DOHH2 (cell line): Measurements from ENCODE around the gene RALGDS.

Source experiments
- H3F3A ChIP-seq: fragments of 200-600 bp; sonication (generic), shearing (Covaris generic); 2 replicates; pipeline ENCODE4 v1.6.0; 2016; ENCODE audit warnings: antibody characterized with exemption, mild to moderate bottlenecking; ENCODE audit not compliant: control insufficient read depth, insufficient read depth
- H3K27ac ChIP-seq: fragments of 200-600 bp; sonication (generic); 2 replicates; pipeline ENCODE4 v1.5.1; 2014; ENCODE audit warnings: low read depth, mild to moderate bottlenecking, low read length, moderate library complexity
- H3K27me3 ChIP-seq: fragments of 200-600 bp; sonication (generic); 2 replicates; pipeline ENCODE4 v1.6.1; 2014; ENCODE audit warnings: mild to moderate bottlenecking, low read length, mixed read lengths; ENCODE audit not compliant: control insufficient read depth
- H3K36me3 ChIP-seq: fragments of 200-600 bp; sonication (generic); 2 replicates; pipeline ENCODE4 v1.6.1; 2014; ENCODE audit warnings: mild to moderate bottlenecking, low read length, moderate library complexity, mixed read lengths; ENCODE audit not compliant: control insufficient read depth
- H3K4me1 ChIP-seq: fragments of 200-600 bp; sonication (generic); 2 replicates; pipeline ENCODE4 v1.6.1; 2014; ENCODE audit warnings: mild to moderate bottlenecking, low read length, mixed read lengths; ENCODE audit not compliant: control insufficient read depth
- H3K4me2 ChIP-seq: fragments of 200-600 bp; sonication (generic); 2 replicates; pipeline ENCODE4 v1.6.0; 2014; ENCODE audit warnings: mild to moderate bottlenecking, low read length, moderate library complexity
- H3K4me3 ChIP-seq: fragments of 200-600 bp; sonication (generic); 2 replicates; pipeline ENCODE4 v1.5.1; 2014; ENCODE audit warnings: mild to moderate bottlenecking, low read length, mixed read lengths
- H3K79me2 ChIP-seq: fragments of 200-600 bp; sonication (generic); 2 replicates; pipeline ENCODE4 v1.6.1; 2014; ENCODE audit warnings: mild to moderate bottlenecking, low read length, mixed read lengths; ENCODE audit not compliant: control insufficient read depth
- H3K9me2 ChIP-seq: fragments of 200-600 bp; sonication (generic); replicated peaks from 2 replicates; pipeline ENCODE4 v1.6.1; 2014; ENCODE audit warnings: mild to moderate bottlenecking, low read length, mixed read lengths; ENCODE audit not compliant: control insufficient read depth
- H3K9me3 ChIP-seq: fragments of 200-600 bp; sonication (generic); 2 replicates; pipeline ENCODE4 v1.6.1; 2014; ENCODE audit warnings: antibody characterized with exemption, low read length, mixed read lengths; ENCODE audit not compliant: control insufficient read depth, insufficient read depth
- H4K20me1 ChIP-seq: fragments of 200-600 bp; sonication (generic); 2 replicates; pipeline ENCODE4 v1.6.0; 2014; ENCODE audit warnings: low read depth, mild to moderate bottlenecking, antibody characterized with exemption, low read length, moderate library complexity; ENCODE audit not compliant: control insufficient read depth, insufficient read depth
- CTCF ChIP-seq: fragments of 200-600 bp; sonication (generic); IDR thresholded peaks from one replicate; pipeline ENCODE4 v1.5.1; 2014; ENCODE audit warnings: antibody characterized with exemption, mild to moderate bottlenecking, low read depth, low read length; ENCODE audit not compliant: poor library complexity, severe bottlenecking
- EZH2phosphoT487 ChIP-seq: fragments of 200-600 bp; sonication (generic); IDR thresholded peaks from 2 replicates; pipeline ENCODE4 v1.6.1; 2017; ENCODE audit warnings: borderline replicate concordance, mild to moderate bottlenecking, antibody characterized with exemption, low read length, moderate library complexity, mixed read lengths

RALGDS gene

GRCh38 chr9:133059623-133060022 is 61.4 kb downstream of the RALGDS start:
- H3K79me2 ChIP-seq = no peaks in the 10 kb centered on the region
- H3K9me3 ChIP-seq = no peaks in the 10 kb centered on the region
- H3K36me3 ChIP-seq = peaks cover 31% of the 10 kb centered on the region
- no peaks in the 10 kb centered on the region for H3F3A ChIP-seq
- H3K4me2 ChIP-seq = peak overlapping the region; percentile 12; the same call in 1 of the 2 replicates
- no peak overlapping the region for H3K4me3 ChIP-seq
- H3K27ac ChIP-seq = no peak overlapping the region
- TF ChIP-seq EZH2phosphoT487 (no peak), CTCF (no peak)
- H4K20me1 ChIP-seq = no peaks in the 10 kb centered on the region
- no peaks in the 10 kb centered on the region for H3K27me3 ChIP-seq
- peaks cover 19% of the 10 kb centered on the region for H3K4me1 ChIP-seq
- no peaks in the 10 kb centered on the region for H3K9me2 ChIP-seq

GRCh38 chr9:133058550-133059320 is 62.3 kb downstream of the RALGDS start:
- no peak overlapping the region for H3K4me2 ChIP-seq
- peaks cover 19% of the 10 kb centered on the region for H3K4me1 ChIP-seq
- H3K4me3 ChIP-seq = no peak overlapping the region
- H3K9me2 ChIP-seq = no peaks in the 10 kb centered on the region
- H3K27ac ChIP-seq = no peak overlapping the region
- TF ChIP-seq EZH2phosphoT487 = no peak
- TF ChIP-seq CTCF = no peak
- no peaks in the 10 kb centered on the region for H3K27me3 ChIP-seq
- H3F3A ChIP-seq = no peaks in the 10 kb centered on the region
- peaks cover 40% of the 10 kb centered on the region for H3K36me3 ChIP-seq
- no peaks in the 10 kb centered on the region for H4K20me1 ChIP-seq
- H3K9me3 ChIP-seq = no peaks in the 10 kb centered on the region
- H3K79me2 ChIP-seq = no peaks in the 10 kb centered on the region

- Histone ChIP-seq H3K27ac (no peak overlapping the region), H3K9me3 (no peaks in the 10 kb centered on the region), H3K4me1 (peaks cover 19% of the 10 kb centered on the region), H3F3A (no peaks in the 10 kb centered on the region), H4K20me1 (no peaks in the 10 kb centered on the region), H3K4me3 (no peak overlapping the region), H3K4me2 (no peak overlapping the region), H3K9me2 (no peaks in the 10 kb centered on the region), H3K36me3 (peaks cover 43% of the 10 kb centered on the region), H3K79me2 (no peaks in the 10 kb centered on the region), H3K27me3 (no peaks in the 10 kb centered on the region)
- no peak for TF ChIP-seq EZH2phosphoT487
- no peak for TF ChIP-seq CTCF
Observed at GRCh38 chr9:133058071-133058470, 63.0 kb downstream of the RALGDS start.
